Spleen (tissue), 7 donors: ENCODE results near the gene TMEM141.

Experiments used
- POLR2A ChIP-seq, 3 donors: fragments of 450-650 bp; IDR thresholded peaks; one replicate each; pipeline ENCODE4 v1.5.1; 2017; ENCODE audit warnings: antibody characterized with exemption in 3 of 3, mild to moderate bottlenecking in 1 of 3
- POLR2AphosphoS5 ChIP-seq, 3 donors: sonication (generic); formaldehyde crosslinking; IDR thresholded peaks; one replicate each; pipeline ENCODE4 v1.5.1; 2017; ENCODE audit warnings: antibody characterized with exemption in 3 of 3
- TF ChIP-seq, protein P1 (sequence below), 11 experiments: fragments of 200-600 bp in 7 of 11; fragments of 450-650 bp in 4 of 11; sonication (generic) in 4 of 11; IDR thresholded peaks in 8 of 11; conservative IDR thresholded peaks in 3 of 11; 1 replicate in 7 of 11; 2 replicates in 4 of 11; pipeline versions ENCODE4 v1.4.0 to v1.8.0; 2016 to 2021; ENCODE audit warnings: antibody characterized with exemption in 11 of 11, inconsistent platforms in 4 of 11, mild to moderate bottlenecking in 1 of 11
- donor health status: DM: no; HTN: no; CAD: no; lungs with moderate emphysema.
- donor health status: DM: no; HTN: no; CAD: no.
- donor health status: DM: no; HTN: no; CAD: no.

DNA sequence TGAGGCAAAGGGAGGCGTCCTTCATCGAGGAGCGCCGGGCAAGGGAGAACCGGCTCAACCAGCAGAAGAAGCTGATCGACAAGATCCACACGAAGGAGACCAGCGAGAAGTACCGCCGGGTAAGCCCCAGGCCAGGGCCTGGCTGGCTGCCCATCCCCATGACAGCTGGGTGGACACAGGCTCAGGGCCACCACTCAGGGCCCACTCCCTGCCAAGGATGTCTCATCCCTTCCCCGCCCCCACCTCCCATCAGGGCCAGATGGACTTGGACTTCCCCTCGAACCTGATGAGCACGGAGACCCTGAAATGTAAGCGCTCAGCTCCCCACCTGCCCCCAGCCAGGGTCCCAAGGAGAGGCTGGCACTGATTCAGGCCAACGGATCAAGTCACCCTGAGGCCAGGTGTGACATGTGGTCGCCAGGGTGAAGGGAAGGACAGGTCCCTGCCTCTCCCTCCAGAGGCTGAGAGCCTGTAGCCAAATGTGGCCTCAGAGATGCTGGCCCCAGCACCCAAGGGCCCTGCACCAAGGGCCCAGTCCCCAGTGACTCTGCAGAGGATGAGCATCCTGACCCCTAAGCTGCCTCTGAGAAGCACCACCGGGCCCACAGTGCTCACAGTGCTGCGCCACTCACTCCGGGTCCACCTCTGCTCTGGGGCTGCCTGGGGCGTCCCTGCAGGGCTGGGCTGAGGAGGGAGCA, 13.5 kb downstream of the TMEM141 start:
- TF ChIP-seq, protein P1, sequence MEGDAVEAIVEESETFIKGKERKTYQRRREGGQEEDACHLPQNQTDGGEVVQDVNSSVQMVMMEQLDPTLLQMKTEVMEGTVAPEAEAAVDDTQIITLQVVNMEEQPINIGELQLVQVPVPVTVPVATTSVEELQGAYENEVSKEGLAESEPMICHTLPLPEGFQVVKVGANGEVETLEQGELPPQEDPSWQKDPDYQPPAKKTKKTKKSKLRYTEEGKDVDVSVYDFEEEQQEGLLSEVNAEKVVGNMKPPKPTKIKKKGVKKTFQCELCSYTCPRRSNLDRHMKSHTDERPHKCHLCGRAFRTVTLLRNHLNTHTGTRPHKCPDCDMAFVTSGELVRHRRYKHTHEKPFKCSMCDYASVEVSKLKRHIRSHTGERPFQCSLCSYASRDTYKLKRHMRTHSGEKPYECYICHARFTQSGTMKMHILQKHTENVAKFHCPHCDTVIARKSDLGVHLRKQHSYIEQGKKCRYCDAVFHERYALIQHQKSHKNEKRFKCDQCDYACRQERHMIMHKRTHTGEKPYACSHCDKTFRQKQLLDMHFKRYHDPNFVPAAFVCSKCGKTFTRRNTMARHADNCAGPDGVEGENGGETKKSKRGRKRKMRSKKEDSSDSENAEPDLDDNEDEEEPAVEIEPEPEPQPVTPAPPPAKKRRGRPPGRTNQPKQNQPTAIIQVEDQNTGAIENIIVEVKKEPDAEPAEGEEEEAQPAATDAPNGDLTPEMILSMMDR (IDR thresholded peaks at IDR 0.05 in 8 of 11, conservative IDR thresholded peaks at IDR 0.05 in 3 of 11), result no peak
- TF ChIP-seq POLR2A (IDR thresholded peaks at IDR 0.05) (no peak), POLR2AphosphoS5 (IDR thresholded peaks at IDR 0.05) (no peak)
